ENCODE results near the gene AVEN. TPM values are rescaled to one million over a fixed set of nuclear protein-coding genes. Genes with fewer than 3 reads are reported as not detected.

AVEN gene
- polyA plus RNA-seq, 1 of the 3 experiments (the other 2 are of a cell fraction): 7.5 TPM

- TF ChIP-seq REST (IDR thresholded peaks at IDR 0.05; ENCODE audit: low read depth, low read length) (no peak), SIN3A (IDR thresholded peaks at IDR 0.05; ENCODE audit: borderline replicate concordance, low read depth, low read length) (no peak), CTCF (IDR thresholded peaks at IDR 0.05) (no peak), GABPA (IDR thresholded peaks at IDR 0.05; ENCODE audit: low read depth) (no peak), MAX (IDR thresholded peaks at IDR 0.05; ENCODE audit: low read depth) (no peak)
Observed at GRCh38 chr15:34043813-34044212, 4.8 kb upstream of the AVEN start (continued).

- Histone ChIP-seq H3K36me3 (replicated peaks in 1 of 2; ENCODE audit: control insufficient read depth in 1 of 2, insufficient read depth in 2 of 2, low read length in 1 of 2) (no peaks in the 10 kb centered on the region), H3K9me2 (no peaks in the 10 kb centered on the region), H3K27ac (ENCODE audit: low read depth in 2 of 2, low read length in 1 of 2) (no peak overlapping the region), H4K20me1 (ENCODE audit: insufficient read depth) (no peaks in the 10 kb centered on the region), H3K27me3 (ENCODE audit: insufficient read depth) (no peaks in the 10 kb centered on the region), H3K4me1 (ENCODE audit: control insufficient read depth in 1 of 2, insufficient read depth in 2 of 2, low read depth in 1 of 2, low read length in 1 of 2) (peaks cover 0 to 4% of the 10 kb centered on the region in 2 experiments; a peak in 2 of 4 replicates), H3K4me3 (ENCODE audit: low read depth in 2 of 2, low read length in 1 of 2) (no peak overlapping the region), H3K79me2 (ENCODE audit: insufficient read depth) (no peaks in the 10 kb centered on the region), H3K4me2 (no peak overlapping the region), H3F3A (replicated peaks; ENCODE audit: insufficient read depth) (no peaks in the 10 kb centered on the region), H3K9ac (no peak overlapping the region), H2AFZ (ENCODE audit: low read depth) (no peak overlapping the region), H3K9me3 (no peaks in the 10 kb centered on the region)
- ChIA-PET POLR2A (no interaction called here), CTCF (interaction anchor here (0.9 to 1.1 kb wide), 2 partner anchors 17 to 305 kb away, joined by 3 to 4 read pairs; no protein-coding TSS in a partner anchor)
- no peak for DNase-seq
- WGBS (ENCODE audit: low lambda C conversion rate): 83% methylated on average over 1 of the region's 1 CpG
- no peak for TF ChIP-seq PBX3 (IDR thresholded peaks at IDR 0.05)
- no peak for TF ChIP-seq SIN3A (IDR thresholded peaks at IDR 0.05; ENCODE audit: borderline replicate concordance, low read depth, low read length)
- TF ChIP-seq YY1 (IDR thresholded peaks at IDR 0.05; ENCODE audit: low read depth): no peak
- no peak for TF ChIP-seq TAF1 (IDR thresholded peaks at IDR 0.05; ENCODE audit: borderline replicate concordance, low read depth, low read length)
- no peak for TF ChIP-seq TEAD4 (IDR thresholded peaks at IDR 0.05; ENCODE audit: borderline replicate concordance, insufficient read depth)
- no peak for TF ChIP-seq USF2 (IDR thresholded peaks at IDR 0.05; ENCODE audit: borderline replicate concordance, low read depth, low read length)
- no peak for TF ChIP-seq NFIC (IDR thresholded peaks at IDR 0.05; ENCODE audit: borderline replicate concordance)
- TF ChIP-seq MXI1 (IDR thresholded peaks at IDR 0.05; ENCODE audit: low read depth, low read length): no peak
- TF ChIP-seq ELF1 (IDR thresholded peaks at IDR 0.05): no peak
- no peak for TF ChIP-seq GABPA (IDR thresholded peaks at IDR 0.05; ENCODE audit: low read depth)
Observed at GRCh38 chr15:34043391-34043790, 4.4 kb upstream of the AVEN start.
